ENCODE measurements around the gene YAE1.

GRCh38 chr7:39517240-39517639 is 49.0 kb upstream of the YAE1 start:
- TF ChIP-seq CTCF (IDR thresholded peaks at IDR 0.05; ENCODE audit: low read length) (no peak), EZH2 (IDR thresholded peaks at IDR 0.05; ENCODE audit: borderline replicate concordance, low read length) (no peak)
